K562 (cell line): ENCODE results near the gene UBA52. TPM values are rescaled to one million over a fixed set of nuclear protein-coding genes. Genes with fewer than 3 reads are reported as not detected.

Experiments used
- ATAC-seq: fragments of 200-7000 bp; cut with Tn5 transposase; 3 replicates; pipeline ENCODE4 v1.9.1; 2020; ENCODE audit warnings: moderate library complexity
- BruUV-seq: library from RNA; stranded (reverse); fragments of 400-500 nt; replicated peaks from 2 replicates; lab custom pipeline; 2021; lab: Mats Ljungman, UMichigan
- CTCF ChIA-PET: fragments of 300-600 bp; formaldehyde crosslinking; extraction: SDS; loops from one replicate; lab custom pipeline; 2021; ENCODE audit warnings: low intra/inter-chr PET ratio; lab: Yijun Ruan, JAX
- POLR2A ChIA-PET: fragments of 300-600, 350-650 bp; sonication (Branson Sonifier 250); formaldehyde crosslinking; extraction: SDS; loops from one replicate; lab custom pipeline; 2021; ENCODE audit warnings: antibody characterized with exemption, inconsistent platforms; lab: Yijun Ruan, JAX
- DNase-seq, 4 experiments: peaks; one replicate each; pipeline versions ENCODE4 v3.0.0 to v3.0.0-alpha.2; 2011 to 2018; ENCODE audit warnings: low spot score in 3 of 4, mixed read lengths in 3 of 4; ENCODE audit errors: extremely low read depth in 1 of 4
- FAIRE-seq: peaks from 2 replicates; lab custom pipeline; 2011; peaks lifted over from hg19 to GRCh38; lab: Jason Lieb, UNC
- H2AFZ ChIP-seq: 2 replicates; pipeline ENCODE4 v1.6.0; 2011; ENCODE audit warnings: low read depth, low read length, control low read depth, inconsistent platforms
- H3K27ac ChIP-seq: fragments of 200-600 bp; 3 replicates; pipeline ENCODE4 v1.8.0; 2011; ENCODE audit warnings: low read depth, mild to moderate bottlenecking, control low read depth, inconsistent platforms, low read length, moderate library complexity, mixed read lengths; ENCODE audit errors: extremely low read depth
- H3K27me3 ChIP-seq, 2 experiments: fragments of 300-600 bp in 1 of 2; 2 replicates in 1 of 2; 3 replicates in 1 of 2; pipeline versions ENCODE4 v1.6.0 to v1.8.0; 2011; ENCODE audit warnings: inconsistent platforms in 2 of 2, low read length in 2 of 2, mild to moderate bottlenecking in 1 of 2, mixed read lengths in 1 of 2, moderate library complexity in 1 of 2; ENCODE audit not compliant: control insufficient read depth in 2 of 2, insufficient read depth in 2 of 2
- H3K36me3 ChIP-seq: fragments of 300-600 bp; 3 replicates; pipeline ENCODE4 v1.8.0; 2011; ENCODE audit warnings: mild to moderate bottlenecking, low read length, inconsistent platforms; ENCODE audit not compliant: control insufficient read depth, insufficient read depth
- H3K4me1 ChIP-seq, 2 experiments: fragments of 200-600 bp in 1 of 2; replicated peaks in 1 of 2; 2 replicates in 1 of 2; 3 replicates in 1 of 2; pipeline versions ENCODE4 v1.5.1 to v1.8.0; 2011; ENCODE audit warnings: inconsistent platforms in 2 of 2, low read length in 2 of 2, mild to moderate bottlenecking in 1 of 2, mixed read lengths in 1 of 2, moderate library complexity in 1 of 2; ENCODE audit not compliant: control insufficient read depth in 2 of 2, insufficient read depth in 2 of 2
- H3K4me2 ChIP-seq: 2 replicates; pipeline ENCODE4 v1.6.1; 2011; ENCODE audit warnings: low read length, control low read depth, inconsistent platforms, mixed read lengths; ENCODE audit not compliant: insufficient read depth
- H3K4me3 ChIP-seq: fragments of 200-600 bp; sonication (generic), shearing (Covaris generic); 2 replicates; pipeline ENCODE4 v1.5.1; 2016; ENCODE audit warnings: control low read depth, inconsistent platforms
- H3K79me2 ChIP-seq: fragments of 200-600 bp; 3 replicates; pipeline ENCODE4 v1.8.0; 2011; ENCODE audit warnings: low read length, inconsistent platforms; ENCODE audit not compliant: control insufficient read depth, insufficient read depth
- H3K9ac ChIP-seq, 2 experiments: 2 replicates each; pipeline versions ENCODE4 v1.6.0 to v1.6.1; 2011; ENCODE audit warnings: low read depth in 2 of 2, low read length in 2 of 2, control low read depth in 1 of 2, inconsistent platforms in 1 of 2, mild to moderate bottlenecking in 1 of 2, mixed read lengths in 1 of 2; ENCODE audit not compliant: insufficient read depth in 1 of 2
- H3K9me1 ChIP-seq: one replicate; pipeline ENCODE4 v1.6.0; 2011; ENCODE audit warnings: inconsistent platforms, mild to moderate bottlenecking, low read length, moderate library complexity; ENCODE audit not compliant: control insufficient read depth, insufficient read depth
- H3K9me3 ChIP-seq: replicated peaks from 2 replicates; pipeline ENCODE4 v1.5.1; 2011; ENCODE audit warnings: low read depth, low read length, inconsistent platforms; ENCODE audit not compliant: control insufficient read depth, insufficient read depth
- H4K20me1 ChIP-seq: replicated peaks from 2 replicates; pipeline ENCODE4 v1.6.1; 2011; ENCODE audit warnings: low read length, inconsistent platforms, mixed read lengths; ENCODE audit not compliant: control insufficient read depth, insufficient read depth
- CBX2 ChIP-seq: fragments of 200-600 bp; sonication (generic); IDR thresholded peaks from one replicate; pipeline ENCODE4 v1.6.1; 2012; ENCODE audit warnings: mild to moderate bottlenecking, low read length, inconsistent platforms; ENCODE audit not compliant: insufficient read depth, poor library complexity, severe bottlenecking
- CBX5 ChIP-seq: IDR thresholded peaks from 2 replicates; pipeline ENCODE4 v1.6.1; 2014; ENCODE audit warnings: low read depth, borderline replicate concordance
- DACH1 ChIP-seq: fragments of 450-650 bp; IDR thresholded peaks from 2 replicates; pipeline ENCODE4 v1.6.1; 2018; ENCODE audit not compliant: partially characterized antibody
- HMGN3 ChIP-seq: IDR thresholded peaks from 2 replicates; pipeline ENCODE4 v1.6.1; 2011; ENCODE audit warnings: borderline replicate concordance, low read depth, mild to moderate bottlenecking, mixed read lengths, low read length; ENCODE audit not compliant: insufficient read length; ENCODE audit errors: extremely low read depth
- HSF4 ChIP-seq: fragments of 250-450 bp; sonication (Bioruptor Pico); IDR thresholded peaks from 2 replicates; pipeline ENCODE4 v2.1.2; 2022; ENCODE audit warnings: mild to moderate bottlenecking, moderate library complexity, borderline replicate concordance
- MEF2A ChIP-seq: IDR thresholded peaks from 2 replicates; pipeline ENCODE4 v1.6.1; 2011; ENCODE audit warnings: low read depth, mild to moderate bottlenecking, low read length, moderate library complexity; ENCODE audit not compliant: control insufficient read depth
- MEF2D ChIP-seq: conservative IDR thresholded peaks from 2 replicates; pipeline ENCODE4 v1.6.1; 2016; ENCODE audit warnings: low read depth, missing genetic modification characterization, missing compliant biosample characterization
- NONO ChIP-seq, 2 experiments: fragments of 200-400 bp in 1 of 2; fragments of 450-650 bp in 1 of 2; formaldehyde crosslinking in 1 of 2; IDR thresholded peaks; 2 replicates each; pipeline ENCODE4 v1.6.1; 2017; ENCODE audit warnings: low read depth in 2 of 2, mild to moderate bottlenecking in 2 of 2, moderate library complexity in 2 of 2, low read length in 1 of 2
- SAFB ChIP-seq: fragments of 200-400 bp; formaldehyde crosslinking; IDR thresholded peaks from 2 replicates; pipeline ENCODE4 v1.6.1; 2017; ENCODE audit warnings: low read depth, low read length, borderline replicate concordance
- TCF7 ChIP-seq: sonication (generic); IDR thresholded peaks from 2 replicates; pipeline ENCODE4 v1.6.1; 2016; ENCODE audit warnings: antibody characterized with exemption, borderline replicate concordance
- ZBTB17 ChIP-seq: fragments of 450-650 bp; formaldehyde crosslinking; IDR thresholded peaks from 2 replicates; pipeline ENCODE4 v1.4.0; 2020; ENCODE audit warnings: mild to moderate bottlenecking
- ZNF134 ChIP-seq: fragments of 250-450 bp; sonication (Bioruptor Pico); conservative IDR thresholded peaks from 2 replicates; pipeline ENCODE4 v1.4.0; 2020
- ZNF24 ChIP-seq: fragments of 450-650 bp; IDR thresholded peaks from 2 replicates; pipeline ENCODE4 v1.6.1; 2016
- ZNF75A ChIP-seq: fragments of 450-650 bp; formaldehyde crosslinking; IDR thresholded peaks from 2 replicates; pipeline ENCODE4 v1.4.0; 2020; ENCODE audit warnings: mild to moderate bottlenecking
- WGBS: fragments of 100-300 bp; shearing (Covaris generic); methylation state at CpG from one replicate; pipeline ENCODE4 v1.1.6; 2016; ENCODE audit warnings: low coverage, mixed read lengths; ENCODE audit not compliant: insufficient coverage; ENCODE audit errors: missing lambda C conversion rate; 5-methylcytosine and 5-hydroxymethylcytosine counted together
- in situ Hi-C: fragments of 300-500 bp; cut with MboI; formaldehyde crosslinking; loops from 4 replicates; pipeline ENCODE4 v1.15.0; 2018; ENCODE audit warnings: inconsistent platforms, mixed read lengths
- intact Hi-C: fragments of 100-400 bp; cut with micrococcal nuclease; formaldehyde crosslinking; loops from 2 replicates; pipeline ENCODE4 v1.14.2; 2022
- polyA plus RNA-seq, 8 experiments: library from polyadenylated mRNA; depleted of rRNA in 4 of 8; stranded (reverse) in 5 of 8; unstranded in 3 of 8; fragments of >200 nt; fragmentation: Nextera tagmentation in 2 of 8; fragmentation: Illumina TruSeq in 1 of 8; extraction: Ambion mirVana in 2 of 8; extraction: Trizol in 1 of 8; gene quantifications; 2 replicates each; pipeline versions ENCODE4 v1.2.1 to v1.2.3, GENCODE V29; 2011 to 2014; ENCODE audit warnings: inconsistent platforms in 1 of 8, missing spikeins in 1 of 8
- total RNA-seq, 7 experiments: library from RNA; depleted of rRNA in 6 of 7; stranded (reverse); fragments of >200 nt in 6 of 7; fragmentation: Illumina TruSeq in 2 of 7; extraction: Trizol in 2 of 7; gene quantifications; 2 replicates each; pipeline versions ENCODE4 v1.2.1 to v1.2.3, GENCODE V29; 2011 to 2021; ENCODE audit warnings: low replicate concordance in 1 of 7
- TF ChIP-seq, protein P1 (sequence below), 2 experiments: fragments of 450-650 bp; IDR thresholded peaks; 2 replicates each; pipeline ENCODE4 v1.6.1; 2016
- TF ChIP-seq, protein P2 (sequence below): sonication (generic); formaldehyde crosslinking; IDR thresholded peaks from 2 replicates; pipeline ENCODE4 v1.8.0; 2022; ENCODE audit warnings: mild to moderate bottlenecking, missing genetic modification reagents

UBA52 gene
- total and polyA plus RNA-seq, 9 of the 15 experiments (the other 6 are each of a cell fraction or from before 2014, with no cell fraction given), result 1,110 to 2,751 (median 1,733) TPM

DNA sequence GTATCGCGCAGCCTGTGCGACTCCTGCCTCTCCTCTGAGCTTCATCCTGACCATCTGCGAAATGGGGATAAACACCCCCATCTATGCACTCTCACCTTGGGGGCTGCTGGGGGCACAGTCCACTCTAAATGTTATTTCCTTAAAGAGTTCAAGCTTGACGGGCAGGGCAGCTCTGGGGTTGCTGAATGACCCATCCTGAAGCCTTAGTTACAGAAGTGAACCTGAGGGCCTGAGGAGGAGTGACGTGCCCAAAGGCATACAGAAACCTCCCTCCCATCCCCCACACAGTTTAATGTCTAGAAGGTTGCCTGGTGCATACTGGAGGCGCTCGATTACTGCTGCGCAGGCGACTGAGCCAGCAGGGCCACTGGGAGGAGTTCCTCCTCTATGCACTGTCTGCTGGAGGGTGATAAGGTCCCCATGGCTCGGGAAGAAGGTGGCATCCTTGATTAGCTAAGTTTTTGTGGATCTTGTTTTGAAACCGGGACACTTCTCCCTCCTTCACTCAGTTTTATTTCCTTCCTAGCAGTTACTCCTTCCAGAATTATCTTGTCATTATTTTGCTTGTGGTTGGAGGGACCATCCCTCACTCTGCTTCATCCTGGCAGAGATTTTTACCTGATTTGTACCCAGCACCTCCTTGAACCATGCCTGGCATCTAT lies 27.7 kb upstream of the UBA52 start:
- H3K9me1 ChIP-seq, result no peaks in the 10 kb centered on the region
- CTCF ChIA-PET, result no interaction called here
- no TSS peak for BruUV-seq
- peaks cover 18 to 36% of the 10 kb centered on the region in 2 experiments for H3K4me1 ChIP-seq
- H2AFZ ChIP-seq, result peak overlapping the region; percentile 73
- POLR2A ChIA-PET, result interaction anchor here (0.6 to 2.7 kb wide), 14 partner anchors 8 to 384 kb away, joined by 3 to 12 read pairs (median 4); partner anchors contain the start of genes KXD1 and UBA52
- peak overlapping the region; percentile 68 for H3K4me3 ChIP-seq
- H3K9ac ChIP-seq, result peak overlapping the region; percentile 76 to 88; a peak in 3 of 4 replicates
- H3K9me3 ChIP-seq, result no peaks in the 10 kb centered on the region
- 0% methylated on average over 12 of the region's 12 CpGs for WGBS
- H3K27ac ChIP-seq, result peak overlapping the region; percentile 88
- H3K36me3 ChIP-seq, result peaks cover 30% of the 10 kb centered on the region
- H4K20me1 ChIP-seq, result peaks cover 3% of the 10 kb centered on the region; the same call in 1 of the 2 replicates
- DNase-seq, result peak; percentile 90 to 99 (median 95)
- peaks cover 21% of the 10 kb centered on the region for H3K79me2 ChIP-seq
- in situ Hi-C loops (no loop called here), intact Hi-C loops (loop anchor here (1.0 to 5.0 kb wide), 3 partner anchors 13 to 133 kb away; partner anchors contain the start of genes ELL and KXD1)
- FAIRE-seq, result peak; percentile 99
- peak overlapping the region; percentile 90 for H3K4me2 ChIP-seq
- no peaks in the 10 kb centered on the region for H3K27me3 ChIP-seq
- ATAC-seq, result peak; percentile 94
- TF ChIP-seq, protein P1, sequence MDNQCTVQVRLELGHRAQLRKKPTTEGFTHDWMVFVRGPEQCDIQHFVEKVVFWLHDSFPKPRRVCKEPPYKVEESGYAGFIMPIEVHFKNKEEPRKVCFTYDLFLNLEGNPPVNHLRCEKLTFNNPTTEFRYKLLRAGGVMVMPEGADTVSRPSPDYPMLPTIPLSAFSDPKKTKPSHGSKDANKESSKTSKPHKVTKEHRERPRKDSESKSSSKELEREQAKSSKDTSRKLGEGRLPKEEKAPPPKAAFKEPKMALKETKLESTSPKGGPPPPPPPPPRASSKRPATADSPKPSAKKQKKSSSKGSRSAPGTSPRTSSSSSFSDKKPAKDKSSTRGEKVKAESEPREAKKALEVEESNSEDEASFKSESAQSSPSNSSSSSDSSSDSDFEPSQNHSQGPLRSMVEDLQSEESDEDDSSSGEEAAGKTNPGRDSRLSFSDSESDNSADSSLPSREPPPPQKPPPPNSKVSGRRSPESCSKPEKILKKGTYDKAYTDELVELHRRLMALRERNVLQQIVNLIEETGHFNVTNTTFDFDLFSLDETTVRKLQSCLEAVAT (IDR thresholded peaks at IDR 0.05), result peak; percentile 28 to 50; a peak in 1 of 4 replicates
- TF ChIP-seq TCF7 (peak; percentile 84; the same call in 1 of the 2 replicates), SAFB (no peak), ZNF75A (no peak), DACH1 (peak; percentile 28), MEF2A (peak; percentile 67), HSF4 (CRISPR knock-in tag) (no peak), CBX5 (no peak), ZNF134 (no peak), NONO (IDR thresholded peaks at IDR 0.05; ENCODE audit: low read depth in 2 of 2, low read length in 1 of 2) (peak in 1 of 2 experiments; percentile 65; a peak in 1 of 4 replicates), MEF2D (tag) (0 out of 2 replicates have a peak, but pooled peaks have one; percentile 31), CBX2 (no peak), ZBTB17 (peak; percentile 76), HMGN3 (peak; percentile 88), ZNF24 (peak; percentile 65)
- TF ChIP-seq, protein P2, sequence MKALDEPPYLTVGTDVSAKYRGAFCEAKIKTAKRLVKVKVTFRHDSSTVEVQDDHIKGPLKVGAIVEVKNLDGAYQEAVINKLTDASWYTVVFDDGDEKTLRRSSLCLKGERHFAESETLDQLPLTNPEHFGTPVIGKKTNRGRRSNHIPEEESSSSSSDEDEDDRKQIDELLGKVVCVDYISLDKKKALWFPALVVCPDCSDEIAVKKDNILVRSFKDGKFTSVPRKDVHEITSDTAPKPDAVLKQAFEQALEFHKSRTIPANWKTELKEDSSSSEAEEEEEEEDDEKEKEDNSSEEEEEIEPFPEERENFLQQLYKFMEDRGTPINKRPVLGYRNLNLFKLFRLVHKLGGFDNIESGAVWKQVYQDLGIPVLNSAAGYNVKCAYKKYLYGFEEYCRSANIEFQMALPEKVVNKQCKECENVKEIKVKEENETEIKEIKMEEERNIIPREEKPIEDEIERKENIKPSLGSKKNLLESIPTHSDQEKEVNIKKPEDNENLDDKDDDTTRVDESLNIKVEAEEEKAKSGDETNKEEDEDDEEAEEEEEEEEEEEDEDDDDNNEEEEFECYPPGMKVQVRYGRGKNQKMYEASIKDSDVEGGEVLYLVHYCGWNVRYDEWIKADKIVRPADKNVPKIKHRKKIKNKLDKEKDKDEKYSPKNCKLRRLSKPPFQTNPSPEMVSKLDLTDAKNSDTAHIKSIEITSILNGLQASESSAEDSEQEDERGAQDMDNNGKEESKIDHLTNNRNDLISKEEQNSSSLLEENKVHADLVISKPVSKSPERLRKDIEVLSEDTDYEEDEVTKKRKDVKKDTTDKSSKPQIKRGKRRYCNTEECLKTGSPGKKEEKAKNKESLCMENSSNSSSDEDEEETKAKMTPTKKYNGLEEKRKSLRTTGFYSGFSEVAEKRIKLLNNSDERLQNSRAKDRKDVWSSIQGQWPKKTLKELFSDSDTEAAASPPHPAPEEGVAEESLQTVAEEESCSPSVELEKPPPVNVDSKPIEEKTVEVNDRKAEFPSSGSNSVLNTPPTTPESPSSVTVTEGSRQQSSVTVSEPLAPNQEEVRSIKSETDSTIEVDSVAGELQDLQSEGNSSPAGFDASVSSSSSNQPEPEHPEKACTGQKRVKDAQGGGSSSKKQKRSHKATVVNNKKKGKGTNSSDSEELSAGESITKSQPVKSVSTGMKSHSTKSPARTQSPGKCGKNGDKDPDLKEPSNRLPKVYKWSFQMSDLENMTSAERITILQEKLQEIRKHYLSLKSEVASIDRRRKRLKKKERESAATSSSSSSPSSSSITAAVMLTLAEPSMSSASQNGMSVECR (CRISPR knock-in tag), result peak; percentile 36; the same call in 1 of the 2 replicates
